Activated T-cell treated with anti-CD3 and anti-CD28 coated beads for 24 hours (primary cell): ENCODE results near the gene SPATA32.
"Not testable (repeated sequence)": the region's sequence is repeated elsewhere in the genome, so short reads cannot be mapped to it uniquely, and the experiment has no call there.

ENCODE experiments used
- DNase-seq: peaks from one replicate; pipeline ENCODE4 v3.0.0-alpha.2; 2020; ENCODE audit warnings: low read depth

The SPATA32 gene

GRCh38 chr17:45270828-45271418 is 9.0 kb upstream of the SPATA32 start:
- DNase-seq, result peak; percentile 36

DNA sequence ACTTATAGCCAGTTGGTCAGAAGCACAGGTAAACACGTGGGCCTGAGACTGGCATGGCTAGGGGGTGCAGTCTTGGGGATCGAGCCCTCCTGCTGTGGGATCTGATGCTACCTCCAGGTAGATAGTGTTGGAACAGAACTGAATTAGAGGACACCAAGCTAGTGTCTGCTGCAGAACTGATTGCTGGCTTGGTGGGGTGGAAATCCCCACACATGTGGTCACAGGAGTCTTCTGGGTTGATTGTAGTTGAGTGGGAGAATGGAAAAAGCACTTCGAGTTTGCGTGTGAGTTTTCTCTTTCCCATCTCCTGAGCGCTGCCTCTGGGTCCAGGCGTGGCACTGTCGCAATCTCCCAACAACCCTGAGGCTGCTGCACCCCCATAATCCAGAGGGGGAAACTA is 8.0 kb upstream of the SPATA32 start:
- no peak for DNase-seq

GRCh38 chr17:45267436-45268055 is 5.7 kb upstream of the SPATA32 start:
- DNase-seq, result no peak

DNA sequence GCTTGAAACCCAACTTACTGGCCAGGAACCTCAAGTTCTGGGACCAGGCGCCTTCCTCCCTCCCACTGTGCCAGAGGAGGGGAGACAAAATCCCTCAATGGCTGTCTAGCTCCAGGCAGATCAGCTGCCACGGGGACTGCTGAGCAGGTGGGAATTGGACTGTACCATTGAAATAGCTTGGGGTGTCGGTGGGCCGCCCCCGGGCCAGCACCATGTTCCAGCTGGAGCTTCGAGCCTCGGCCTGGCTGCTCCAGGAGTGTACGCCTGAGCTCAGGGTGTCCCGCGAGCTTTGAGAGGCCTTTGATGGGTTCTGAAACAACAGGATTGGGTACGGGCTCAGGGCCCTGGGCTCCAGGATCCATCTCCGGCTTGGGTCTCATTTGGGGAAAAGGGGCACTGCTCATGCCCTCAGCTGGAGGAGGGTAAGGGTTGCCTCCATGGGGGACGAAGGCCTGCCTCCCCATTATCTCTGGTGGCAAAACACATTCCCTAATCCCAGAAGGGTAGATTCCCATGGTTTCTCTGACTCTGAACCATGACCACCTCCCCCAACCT is 4.6 kb upstream of the SPATA32 start:
- DNase-seq, result no peak

GRCh38 chr17:45265821-45266220 is 3.9 kb upstream of the SPATA32 start:
- DNase-seq, result no peak

DNA sequence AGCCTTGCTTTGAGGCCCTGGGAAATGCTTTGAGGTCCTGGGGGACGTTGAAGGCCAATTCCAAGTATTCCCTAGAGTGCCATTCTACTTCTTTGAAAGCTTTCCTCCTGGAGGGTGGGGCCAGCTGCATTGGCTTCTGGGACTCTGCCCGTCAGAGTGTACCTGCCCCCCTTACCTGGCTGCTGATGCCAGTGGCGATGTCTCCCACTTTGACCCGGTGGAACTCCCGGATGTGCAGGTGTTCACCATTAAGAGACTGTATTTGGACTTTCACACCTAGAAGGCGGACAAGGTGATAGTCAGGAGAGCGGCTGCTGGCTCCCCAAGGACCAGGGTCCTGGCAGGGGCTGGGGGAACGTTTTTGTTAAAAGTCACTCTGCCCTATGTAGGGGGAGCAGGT is 3.1 kb upstream of the SPATA32 start:
- DNase-seq, result no peak

DNA sequence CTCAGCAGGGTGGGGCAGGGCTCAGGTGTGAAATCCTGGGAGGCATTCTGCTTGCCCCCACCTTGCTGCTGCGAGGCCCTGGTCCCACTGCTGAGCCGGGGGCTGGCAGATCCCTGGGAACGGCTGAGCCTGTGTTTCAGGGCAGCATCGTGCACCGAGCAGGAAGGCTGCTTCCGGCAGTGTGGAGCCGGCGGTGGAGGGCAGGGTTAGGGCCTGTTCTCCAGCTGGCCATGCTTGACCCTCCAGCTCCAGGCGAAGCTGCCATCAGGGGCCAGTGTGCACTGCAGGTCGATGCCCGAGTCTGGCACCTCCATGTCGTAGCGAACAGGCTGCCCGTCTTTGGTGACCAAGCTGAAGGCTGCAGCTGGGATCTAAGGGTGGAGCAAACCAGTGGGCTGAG is 2.5 kb upstream of the SPATA32 start:
- DNase-seq, result no peak

DNA sequence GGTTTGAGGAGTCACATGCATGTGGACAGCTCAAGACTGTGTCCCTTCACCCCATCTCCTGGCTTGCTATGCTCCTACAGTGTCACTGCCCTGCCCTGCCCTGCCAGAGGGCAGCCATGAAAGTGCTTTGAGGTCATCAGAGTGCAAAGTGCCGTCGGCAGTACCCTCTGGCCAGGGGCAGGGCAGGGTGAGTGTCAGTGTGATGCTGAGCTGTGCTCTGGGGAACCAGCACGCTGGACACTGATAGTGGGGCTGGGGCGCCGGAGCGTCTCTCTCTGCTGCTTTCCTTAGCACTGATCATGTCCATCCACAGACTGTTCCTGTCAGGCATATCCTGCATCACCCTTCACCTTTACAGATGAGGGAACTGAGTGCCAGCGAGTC is 1.6 kb upstream of the SPATA32 start:
- no peak for DNase-seq

DNA sequence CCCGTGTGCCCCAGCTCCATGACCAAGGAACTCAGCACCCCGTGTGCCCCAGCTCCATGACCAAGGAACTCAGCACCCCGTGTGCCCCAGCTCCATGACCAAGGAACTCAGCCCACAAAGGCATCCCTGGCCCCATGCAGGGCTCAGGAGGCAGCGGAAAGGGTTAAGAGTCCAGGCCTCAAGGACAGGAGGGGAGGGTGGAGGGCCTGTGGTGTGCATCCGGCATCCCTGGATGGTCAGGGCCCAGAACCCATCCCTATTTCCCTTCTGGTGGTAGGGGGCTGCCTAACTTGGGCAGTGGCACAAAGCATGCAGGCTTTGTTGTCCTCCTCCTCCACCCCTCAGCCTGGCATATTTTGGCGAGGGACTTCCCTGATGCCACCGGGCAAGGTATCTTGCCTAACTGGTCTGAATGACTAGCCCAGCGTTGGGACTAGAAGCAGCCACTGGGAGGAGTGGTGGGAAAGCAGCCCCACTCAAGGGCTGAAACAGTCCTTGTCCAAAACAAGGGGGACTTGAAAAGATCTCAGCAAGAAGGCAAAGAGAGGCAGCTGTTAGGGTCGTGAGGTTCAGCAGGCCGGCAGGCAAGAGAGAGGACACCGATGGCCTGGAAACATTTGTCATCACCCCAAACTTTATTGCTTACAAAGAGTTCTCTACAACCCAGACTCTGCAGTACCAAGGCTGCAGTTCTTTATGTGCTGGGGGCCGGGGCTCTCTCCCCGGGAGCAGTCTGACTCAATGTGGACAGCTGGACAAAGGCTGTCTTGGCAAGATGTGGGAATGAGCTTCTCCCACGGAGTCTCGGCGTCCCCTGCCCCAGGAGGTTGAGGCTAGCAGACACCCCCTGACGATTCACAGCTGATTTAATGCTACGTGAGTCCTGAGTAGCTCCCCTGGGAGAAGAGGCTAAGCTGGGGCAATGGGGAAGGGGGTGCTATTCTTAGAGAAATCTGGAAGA is 902 bp upstream of the SPATA32 start:
- DNase-seq, result no peak

- DNase-seq, result no peak
Observed at GRCh38 chr17:45260204-45260783, 1.6 kb downstream of the SPATA32 start.

DNA sequence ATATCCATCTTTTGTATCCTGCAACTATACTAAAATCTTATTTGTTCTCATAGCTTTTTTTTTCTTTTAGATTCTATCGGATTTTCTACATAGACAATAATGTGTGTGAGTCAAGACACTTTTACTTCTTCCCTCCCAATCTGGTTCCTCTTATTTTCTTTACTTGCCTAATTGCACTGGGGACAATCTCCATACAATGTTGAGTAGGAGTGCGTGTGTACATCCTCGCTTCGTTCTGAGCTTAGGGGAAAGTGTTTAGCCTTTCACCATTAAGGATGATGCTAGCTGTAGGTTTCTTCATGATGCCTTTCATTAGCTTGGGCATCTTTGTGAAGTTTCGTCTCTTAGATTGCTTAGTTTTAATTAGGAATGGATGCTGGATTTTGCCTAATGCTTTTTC is 2.9 kb downstream of the SPATA32 start:
- DNase-seq, result no peak

GRCh38 chr17:45257115-45257514 is 4.8 kb downstream of the SPATA32 start:
- DNase-seq, result no peak

DNA sequence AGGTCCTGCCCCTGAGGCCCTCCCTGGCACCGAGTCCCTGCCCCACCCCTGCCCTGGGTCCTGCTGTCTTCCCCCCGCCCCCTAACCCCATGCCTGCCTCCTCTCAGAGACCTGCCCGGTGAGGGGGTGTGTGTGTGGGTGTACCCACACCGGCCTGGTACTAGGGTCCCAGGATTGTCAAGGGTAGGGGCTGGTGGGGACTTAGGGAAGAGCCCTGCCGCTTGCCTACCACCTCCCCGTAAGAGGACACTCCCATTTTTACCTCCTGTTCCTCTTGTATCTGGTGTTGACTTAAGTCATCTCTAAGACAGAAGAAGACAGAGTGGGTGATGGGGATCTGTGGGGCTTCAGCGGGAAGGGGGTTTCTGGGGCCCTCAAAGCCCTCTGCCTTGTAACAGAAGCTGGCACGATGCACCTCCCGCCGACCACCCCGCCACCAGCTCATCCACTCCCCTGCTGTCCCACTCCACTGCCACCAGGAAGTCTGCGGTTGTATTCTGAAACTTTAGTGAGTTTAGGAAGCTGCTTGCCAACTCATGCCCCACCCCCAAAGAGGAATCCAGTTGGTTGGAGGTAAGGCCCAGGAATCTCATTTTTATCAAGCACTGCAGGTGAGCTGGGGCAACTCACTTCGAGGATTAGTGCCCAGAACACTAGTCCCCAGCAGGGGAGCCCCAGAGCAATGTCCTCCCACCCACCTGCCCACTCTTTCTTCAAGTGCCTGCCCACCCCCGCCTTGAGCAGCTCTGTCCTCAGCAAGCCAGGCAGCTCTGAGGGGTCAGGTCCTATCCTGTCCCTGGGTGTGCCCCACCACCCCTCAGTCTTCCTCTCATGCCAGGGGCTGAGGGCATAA is 5.6 kb downstream of the SPATA32 start:
- DNase-seq, result no peak

GRCh38 chr17:45255358-45255757 is 6.5 kb downstream of the SPATA32 start:
- no peak for DNase-seq

DNA sequence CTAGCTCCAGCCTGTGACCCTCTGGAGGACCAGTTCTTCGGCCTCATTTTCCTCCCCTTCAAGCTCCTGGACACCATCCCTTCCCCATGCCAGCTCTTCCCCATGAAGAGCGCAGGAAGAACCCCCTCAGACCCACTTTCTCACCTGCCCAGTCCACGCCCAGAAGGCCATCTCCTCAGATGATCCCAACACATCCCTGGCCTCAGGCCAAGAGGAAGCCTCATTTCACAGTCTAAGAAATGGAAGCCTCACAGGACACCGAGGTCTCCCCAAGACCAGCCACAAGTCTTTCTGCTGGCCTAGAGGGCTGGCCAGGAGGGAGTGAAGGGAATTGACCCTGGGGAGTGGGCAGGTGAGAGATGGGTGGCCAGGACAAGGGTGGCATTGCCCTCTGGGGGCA is 8.0 kb downstream of the SPATA32 start:
- no peak for DNase-seq

DNA sequence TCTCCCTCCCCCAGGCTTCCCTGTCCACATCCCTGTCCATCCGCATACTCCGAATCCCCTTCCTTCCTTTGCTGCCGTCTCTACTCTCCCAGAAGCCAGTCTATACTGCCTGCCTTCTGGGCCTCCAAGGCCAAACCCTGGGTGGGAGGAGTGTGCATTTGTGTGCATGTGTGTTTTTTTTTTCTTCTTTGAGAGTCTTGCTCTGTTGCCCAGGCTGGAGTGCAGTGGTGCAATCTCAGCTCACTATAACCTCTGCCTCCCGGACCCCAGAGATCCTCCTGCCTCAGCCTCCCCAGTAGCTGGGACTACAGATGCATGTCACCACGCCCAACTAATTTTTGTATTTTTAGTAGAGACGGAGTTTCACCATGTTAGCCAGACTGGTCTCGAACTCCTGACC is 8.7 kb downstream of the SPATA32 start:
- not testable (repeated sequence) for DNase-seq

GRCh38 chr17:45251931-45252330 is 10.0 kb downstream of the SPATA32 start:
- no peak for DNase-seq

GRCh38 chr17:45248132-45248957 is 13.5 kb downstream of the SPATA32 start:
- no peak for DNase-seq

GRCh38 chr17:45247429-45248131 is 14.3 kb downstream of the SPATA32 start:
- DNase-seq, result peak; percentile 96

DNA sequence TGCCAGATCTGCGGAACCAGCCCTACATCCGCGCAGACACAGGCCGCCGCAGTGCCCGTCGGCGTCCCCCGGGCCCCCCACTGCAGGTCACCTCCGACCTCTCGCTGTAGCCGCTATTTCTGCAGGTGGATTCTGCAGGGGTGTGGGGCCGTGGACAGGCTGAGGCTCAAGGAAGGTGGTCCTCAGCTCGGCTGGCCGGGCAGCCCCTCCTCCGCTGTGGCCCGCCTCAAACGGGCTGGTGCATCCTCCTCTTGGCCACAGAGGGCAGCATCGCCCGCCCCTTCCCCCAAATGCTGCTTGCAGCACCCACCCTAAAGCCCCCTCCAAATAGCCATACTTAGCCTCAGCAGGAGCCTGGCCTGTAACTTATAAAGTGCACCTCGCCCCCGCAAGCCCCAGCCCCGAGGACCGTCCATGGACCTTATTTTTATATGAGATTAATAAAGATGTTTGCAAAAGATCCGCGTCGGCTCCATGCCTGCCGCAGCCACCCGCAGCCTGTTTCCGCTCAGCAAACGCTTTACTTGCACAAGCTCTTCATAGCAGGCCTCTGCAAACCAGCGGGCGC is 14.9 kb downstream of the SPATA32 start:
- DNase-seq, result no peak
